ENCODE results near the gene LAMA3.

GRCh38 chr18:23798824-23799223 lies 109.6 kb downstream of the LAMA3 start:
- TF ChIP-seq CTCF (conservative IDR thresholded peaks at IDR 0.05; ENCODE audit: low read length) (no peak), EZH2phosphoT487 (IDR thresholded peaks at IDR 0.05; ENCODE audit: borderline replicate concordance) (no peak)

All from Loucy (cell line).